HuH-7 (cell line): ENCODE measurements around the gene KRT82.
A peak's percentile ranks its signal among the peaks of the same experiment; 100 is the strongest.
"Not testable (repeated sequence)": the region's sequence is repeated elsewhere in the genome, so short reads cannot be mapped to it uniquely, and the experiment has no call there.

Experiments
- DNase-seq: peaks from one replicate; pipeline ENCODE4 v3.0.0; 2011; ENCODE audit warnings: low spot score

The KRT82 gene

DNA sequence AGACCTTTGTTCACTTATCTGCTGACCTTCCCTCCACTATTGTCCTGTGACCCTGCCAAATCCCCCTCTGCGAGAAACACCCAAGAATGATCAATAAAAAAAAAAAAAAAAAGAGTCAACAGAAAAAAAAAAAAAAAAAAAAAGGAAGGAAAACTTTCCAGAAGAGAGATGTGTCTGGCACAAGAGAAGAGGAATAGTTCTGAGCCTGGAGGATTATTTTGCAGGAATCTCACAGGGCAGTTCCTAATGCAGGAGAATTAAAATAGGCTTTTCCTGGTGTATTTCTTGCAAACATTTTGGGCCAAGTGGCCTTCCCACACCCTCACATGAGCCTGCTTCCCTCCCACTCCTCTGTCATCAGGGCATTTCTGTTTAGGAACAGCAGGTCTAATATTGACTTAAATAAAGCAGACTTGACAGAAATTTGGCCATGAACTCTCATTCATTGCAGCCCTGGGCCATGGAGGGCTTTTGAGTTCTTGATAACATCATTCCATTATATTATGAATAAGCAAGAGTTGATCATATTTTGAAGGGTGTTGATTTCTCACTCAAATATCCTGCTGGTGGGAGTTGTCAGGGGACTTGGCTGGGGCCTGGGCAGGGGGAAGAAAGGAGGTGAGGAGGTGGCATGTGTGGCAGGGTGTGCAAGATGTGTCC is 4.6 kb upstream of the KRT82 start:
- DNase-seq, result not testable (repeated sequence)

DNA sequence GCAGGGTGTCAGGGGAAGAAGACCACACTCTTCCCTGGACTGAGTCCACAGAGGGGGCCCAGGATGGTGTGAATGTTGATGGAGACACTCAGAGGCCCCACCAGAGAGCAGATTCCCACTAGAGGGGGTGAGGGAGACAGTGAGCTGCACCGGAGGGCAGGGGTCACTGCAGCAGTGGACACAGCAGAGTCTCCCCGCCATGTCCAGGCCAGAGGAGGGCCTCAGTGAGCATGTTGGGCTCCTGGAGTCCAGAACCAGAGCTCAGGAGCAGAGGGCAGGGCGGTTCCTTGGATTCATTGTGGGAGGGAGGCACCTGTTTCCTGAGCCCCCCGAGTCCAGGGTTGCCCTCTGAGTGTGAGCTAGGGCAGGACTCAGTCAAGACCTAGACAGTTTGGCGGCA is 1.8 kb upstream of the KRT82 start:
- DNase-seq, result no peak

DNA sequence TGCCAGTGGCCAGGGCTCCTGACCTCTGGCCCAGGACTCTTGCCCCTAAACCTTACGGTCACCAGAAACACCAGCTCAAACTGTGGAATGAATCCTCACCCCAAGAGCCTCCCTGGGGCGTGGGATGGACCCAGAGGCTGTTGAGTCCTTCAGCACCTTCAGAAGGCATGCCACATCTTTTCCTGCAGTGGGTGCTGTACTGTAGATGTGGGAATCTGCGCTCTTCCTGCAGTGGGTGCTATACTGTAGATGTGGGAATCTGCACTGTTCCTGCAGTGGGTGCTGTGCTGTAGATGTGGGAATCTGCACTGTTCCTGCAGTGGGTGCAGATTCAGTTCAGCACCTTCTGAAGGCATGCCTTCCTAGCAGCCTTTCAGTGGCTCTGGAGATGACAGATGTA is 1.2 kb downstream of the KRT82 start:
- DNase-seq, result no peak

DNA sequence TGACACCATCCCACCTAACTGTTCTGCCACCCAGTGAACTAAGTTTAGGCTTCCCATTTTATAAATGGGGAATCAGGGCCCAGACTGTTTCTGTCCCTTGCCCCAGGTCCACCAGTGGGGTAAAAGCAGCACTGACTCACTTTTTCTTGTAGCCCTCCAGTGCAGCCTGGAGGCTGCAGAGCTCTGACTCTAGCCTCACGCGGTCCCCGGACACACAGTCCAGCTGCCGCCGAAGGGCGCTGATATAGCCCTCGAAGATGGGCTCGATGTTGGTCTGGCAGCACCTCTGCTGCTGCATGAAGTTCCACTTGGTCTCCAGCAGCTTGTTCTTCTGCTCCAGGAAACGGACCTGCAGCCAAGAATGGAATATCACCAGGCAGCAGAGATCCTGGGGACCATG is 2.6 kb downstream of the KRT82 start:
- no peak for DNase-seq

DNA sequence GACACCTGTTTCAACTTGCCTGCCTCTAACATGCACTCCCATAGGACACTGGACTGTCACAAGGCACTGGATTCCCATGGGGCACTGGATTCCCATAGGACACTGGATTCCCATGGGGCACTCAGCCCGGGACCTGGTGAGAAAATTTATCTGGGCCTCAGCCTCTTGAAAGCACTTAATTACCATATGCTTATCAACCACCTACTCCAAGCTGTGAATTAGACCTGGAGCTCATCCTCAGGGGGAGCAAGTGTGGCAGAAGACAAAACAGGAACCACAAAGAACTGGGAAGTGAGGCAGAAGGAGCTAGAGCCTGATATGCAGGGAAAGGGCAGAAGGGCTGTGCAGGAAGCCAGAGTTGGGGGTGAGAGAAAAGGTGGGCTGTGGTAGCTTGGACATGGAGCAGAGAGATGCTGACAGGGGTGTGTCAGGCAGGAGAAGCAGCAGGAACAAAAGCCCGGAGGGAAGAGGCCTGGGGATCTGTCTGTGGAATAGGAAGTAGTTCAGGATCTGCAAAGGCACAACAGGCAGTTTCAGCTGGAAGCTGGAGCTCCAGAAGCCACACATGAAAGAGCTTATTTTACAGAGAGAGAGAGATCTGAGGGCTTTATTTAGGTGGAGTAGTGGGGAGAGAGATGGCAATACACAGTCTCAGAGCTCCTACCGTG is 3.1 kb downstream of the KRT82 start:
- DNase-seq, result no peak

DNA sequence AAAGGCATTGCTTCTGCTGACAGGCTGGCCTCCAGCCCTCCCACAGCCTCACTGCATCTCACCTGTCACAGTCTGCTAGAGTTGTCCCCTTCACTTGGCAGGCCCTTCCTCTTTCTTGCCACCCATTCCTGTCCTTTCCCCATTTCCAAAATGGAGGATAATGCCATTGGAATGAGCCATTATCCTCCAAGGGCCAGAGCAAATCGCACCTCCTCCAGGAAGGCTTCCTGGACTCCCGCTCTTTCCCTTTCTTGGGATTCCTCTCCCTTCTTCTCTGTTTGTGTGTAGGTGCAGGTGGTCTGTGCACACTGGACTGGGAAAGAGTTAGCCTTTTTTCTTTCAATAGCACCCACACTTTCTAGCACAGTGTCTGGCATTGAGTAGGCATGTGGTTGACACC is 3.8 kb downstream of the KRT82 start:
- DNase-seq, result no peak

DNA sequence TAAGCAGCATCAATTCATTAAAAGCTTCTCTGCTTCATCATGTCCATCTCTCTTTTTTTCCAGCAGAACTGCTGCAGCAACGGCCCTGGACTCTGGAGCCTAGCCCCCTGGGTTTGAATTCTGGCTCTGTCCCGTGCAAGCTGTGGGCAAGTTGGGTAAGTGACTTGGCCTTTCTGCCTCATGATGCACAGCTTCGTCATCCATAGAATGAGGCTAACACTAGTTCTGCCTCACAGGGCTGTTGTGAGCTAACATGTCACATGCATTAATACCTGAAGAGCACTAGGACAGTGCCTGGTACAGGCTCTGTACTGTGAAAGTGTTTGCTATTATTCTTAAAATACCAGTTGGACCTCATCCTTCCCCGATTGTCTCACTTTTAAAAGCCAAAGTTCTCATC is 4.2 kb downstream of the KRT82 start:
- DNase-seq, result no peak

DNA sequence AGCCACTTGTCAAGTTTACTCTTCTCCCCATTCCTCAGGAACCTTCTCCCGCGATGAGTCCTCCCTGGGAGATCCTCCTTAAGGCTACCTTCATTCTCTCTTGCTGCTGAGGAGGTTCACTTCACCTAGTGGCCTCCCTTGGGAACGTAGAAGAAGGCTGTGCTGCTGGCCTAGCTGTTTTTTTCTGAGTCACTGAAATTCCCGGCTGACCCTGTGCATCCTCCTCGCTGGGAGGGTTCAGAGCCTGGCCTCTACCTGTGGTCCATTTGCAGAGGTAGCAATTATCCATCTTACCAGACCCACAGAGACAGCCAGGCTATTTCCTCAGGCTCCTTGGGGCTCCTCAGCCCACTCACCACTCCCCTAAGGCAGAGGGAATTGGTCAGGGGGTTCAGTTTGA is 4.6 kb downstream of the KRT82 start:
- no peak for DNase-seq

DNA sequence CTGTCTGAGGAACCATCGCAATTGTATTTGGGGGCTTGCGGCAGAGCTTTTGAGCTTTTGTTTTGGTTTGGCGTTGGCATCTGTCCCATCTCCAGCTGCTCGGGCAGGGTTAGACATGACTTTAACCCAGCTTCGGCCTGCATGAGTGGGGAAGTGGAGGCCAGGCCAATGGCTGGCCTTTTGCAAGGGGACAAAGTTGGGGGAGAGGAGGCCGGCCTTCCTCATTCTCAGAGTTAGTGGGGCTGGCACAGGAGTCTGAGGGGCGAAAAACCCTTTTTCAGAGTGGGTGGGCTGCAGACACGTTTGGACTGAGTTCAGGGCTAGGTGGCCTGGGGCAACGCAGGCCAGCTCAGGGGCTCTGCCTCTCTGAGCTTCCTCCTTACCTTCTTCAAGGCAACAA is 5.2 kb downstream of the KRT82 start:
- DNase-seq, result no peak

DNA sequence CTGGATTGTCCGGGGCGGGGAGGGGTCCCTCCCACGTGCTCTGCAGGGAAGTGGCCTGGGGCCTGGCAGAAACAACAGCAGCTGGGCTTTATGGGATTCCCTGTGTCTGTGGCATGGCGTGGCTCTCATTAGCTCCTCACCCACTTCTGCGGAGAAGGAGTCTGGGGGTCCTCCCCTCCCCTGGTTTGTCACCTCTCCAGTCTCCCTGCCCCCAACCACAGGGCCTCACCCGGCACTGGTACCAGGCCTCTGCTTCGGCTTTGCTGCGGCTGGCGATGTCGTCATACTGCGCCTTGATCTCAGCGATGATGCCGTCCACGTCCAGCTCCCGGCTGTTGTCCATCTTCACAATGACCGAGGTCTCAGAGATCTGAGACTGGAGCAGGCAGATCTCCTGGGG is 6.4 kb downstream of the KRT82 start:
- DNase-seq, result no peak

DNA sequence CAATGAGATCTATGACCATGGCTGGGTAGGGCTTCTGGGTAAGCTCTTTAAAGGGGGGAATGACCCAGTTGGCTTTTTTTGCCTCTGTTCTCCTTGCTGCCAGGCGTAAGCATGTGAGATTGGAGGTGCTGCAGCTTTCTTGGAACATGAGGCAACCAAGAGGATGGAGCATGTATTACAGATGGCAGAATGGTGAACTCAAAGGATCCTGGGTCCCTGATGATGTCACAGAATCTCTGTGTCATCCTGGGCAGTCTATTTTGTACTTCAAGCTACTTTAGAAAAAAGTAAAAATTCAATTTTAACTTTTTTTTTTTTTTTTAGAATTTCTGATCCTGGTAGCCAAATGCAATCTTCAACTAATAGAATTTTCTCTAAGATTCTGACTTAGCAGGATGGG is 8.0 kb downstream of the KRT82 start:
- DNase-seq, result no peak

DNA sequence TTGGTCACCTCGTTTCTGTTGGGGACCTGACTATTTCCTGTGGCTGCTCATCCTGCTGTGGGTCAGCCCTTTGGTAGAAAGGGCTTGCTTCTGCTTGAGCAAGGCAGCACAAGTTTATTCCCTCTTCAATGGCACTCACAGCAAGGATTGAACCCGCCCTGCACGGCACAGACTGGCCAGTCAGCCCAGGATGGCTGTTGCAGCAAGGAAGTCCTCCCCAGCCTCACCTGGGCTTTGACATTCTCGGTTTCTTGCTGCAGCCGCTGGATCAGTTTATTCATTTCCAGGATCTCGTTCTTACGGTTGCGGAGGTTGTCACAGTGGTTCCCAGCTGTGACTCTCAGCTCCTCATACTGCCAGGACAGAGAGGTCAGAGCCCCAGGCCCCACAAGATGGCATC is 9.5 kb downstream of the KRT82 start:
- no peak for DNase-seq

DNA sequence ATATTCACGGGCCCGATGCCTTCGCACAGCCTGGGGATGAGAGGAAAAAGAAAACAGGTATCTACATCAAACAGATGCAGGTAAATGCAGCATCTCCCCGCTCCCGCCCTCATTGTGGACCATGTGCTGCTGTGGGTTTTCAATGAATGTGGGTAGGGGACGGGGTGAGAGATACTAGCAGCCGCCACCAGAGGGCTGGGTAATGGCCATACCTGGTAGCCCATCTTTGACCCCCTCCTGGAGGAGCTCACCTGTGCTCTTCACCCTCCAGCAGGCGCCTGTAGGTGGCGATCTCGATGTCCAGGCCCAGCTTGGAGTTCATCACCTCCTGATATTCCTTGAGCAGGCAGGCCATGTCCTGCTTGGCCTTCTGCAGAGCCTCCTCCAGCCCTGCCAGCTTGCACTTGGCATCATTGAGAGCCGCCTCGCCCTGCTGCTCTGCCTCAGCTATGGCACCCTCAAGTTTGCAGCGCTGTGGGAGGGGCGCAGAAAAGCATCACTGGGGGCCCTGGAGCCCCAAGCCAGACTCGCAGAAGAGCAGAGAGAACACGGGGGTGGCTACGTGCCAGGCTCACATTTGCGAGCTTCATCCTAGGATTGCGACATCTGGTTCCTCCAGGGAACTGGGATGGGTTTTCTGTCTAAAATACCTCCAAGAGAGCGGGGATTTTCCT is 10.2 kb downstream of the KRT82 start:
- DNase-seq, result peak; percentile 62

DNA sequence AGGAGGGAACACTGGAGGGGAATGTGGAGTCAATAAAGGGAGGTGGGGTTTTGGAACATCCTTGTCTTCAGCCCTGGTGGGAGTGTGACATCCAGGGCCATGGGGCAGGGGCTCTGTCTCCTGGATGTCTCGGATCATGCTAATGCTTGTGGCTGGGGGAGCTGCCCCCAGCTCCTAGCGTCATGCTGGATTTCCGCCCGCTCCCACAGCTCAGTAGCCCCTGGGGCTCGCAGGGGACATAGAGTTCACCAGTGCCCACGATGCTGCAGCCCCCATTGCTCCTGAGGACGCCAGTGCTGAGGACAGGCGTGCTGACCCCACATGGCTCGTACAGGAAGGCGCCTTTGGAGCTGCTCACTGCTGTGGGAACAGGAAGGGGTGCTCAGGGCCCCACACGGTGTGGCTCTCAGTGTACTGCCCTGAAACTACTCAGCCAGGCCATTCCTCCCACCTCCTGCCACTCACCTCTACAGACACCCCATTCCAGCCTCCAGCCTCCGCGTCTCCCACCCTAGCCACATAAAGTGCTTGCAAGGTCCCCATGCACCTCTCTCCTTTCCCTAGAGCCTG is 11.2 kb downstream of the KRT82 start:
- DNase-seq, result no peak

DNA sequence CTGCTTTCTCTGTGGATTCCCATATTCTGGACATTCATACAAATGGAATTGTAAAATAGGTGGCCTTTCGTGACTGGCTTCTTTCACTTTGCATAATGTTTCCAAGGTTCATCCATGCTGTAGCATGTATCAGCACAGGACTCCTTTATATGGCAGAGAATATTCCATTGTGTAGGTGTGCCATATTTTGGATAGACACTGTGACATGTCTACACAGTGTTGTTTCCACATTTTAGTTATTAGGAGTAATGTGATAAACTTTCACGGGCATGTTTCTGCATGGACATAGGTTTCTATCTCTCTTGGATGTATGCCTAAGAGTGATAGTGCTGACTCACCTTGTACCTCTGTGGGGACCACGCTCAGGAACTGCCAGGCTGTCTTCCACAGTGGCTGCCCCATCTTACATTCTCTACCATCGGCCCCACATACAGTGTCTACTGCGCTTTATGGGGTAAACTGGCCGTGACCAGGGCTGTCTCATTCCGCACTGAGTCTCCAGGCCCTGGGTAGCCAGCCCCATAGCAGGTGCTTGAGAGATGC is 13.6 kb downstream of the KRT82 start:
- no peak for DNase-seq

DNA sequence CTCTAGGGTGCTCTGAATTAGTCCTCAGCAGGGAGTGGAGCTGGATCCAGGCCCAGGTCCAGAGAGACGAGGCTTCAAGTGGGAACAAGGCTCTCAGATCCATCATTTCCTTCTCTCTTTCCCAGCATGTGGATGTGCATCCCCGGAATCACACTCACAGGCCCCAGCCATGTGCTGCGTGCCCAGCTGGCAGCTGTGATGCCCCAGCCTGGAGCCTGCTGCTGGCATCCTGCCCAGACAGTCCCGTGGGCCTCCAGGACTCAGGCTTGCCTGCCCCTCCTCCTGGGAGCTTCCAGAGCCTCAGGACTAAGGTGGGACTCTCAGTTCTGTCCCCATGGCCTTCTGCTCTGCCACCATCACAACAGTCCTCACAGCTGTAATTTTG is 14.5 kb downstream of the KRT82 start:
- DNase-seq, result no peak

DNA sequence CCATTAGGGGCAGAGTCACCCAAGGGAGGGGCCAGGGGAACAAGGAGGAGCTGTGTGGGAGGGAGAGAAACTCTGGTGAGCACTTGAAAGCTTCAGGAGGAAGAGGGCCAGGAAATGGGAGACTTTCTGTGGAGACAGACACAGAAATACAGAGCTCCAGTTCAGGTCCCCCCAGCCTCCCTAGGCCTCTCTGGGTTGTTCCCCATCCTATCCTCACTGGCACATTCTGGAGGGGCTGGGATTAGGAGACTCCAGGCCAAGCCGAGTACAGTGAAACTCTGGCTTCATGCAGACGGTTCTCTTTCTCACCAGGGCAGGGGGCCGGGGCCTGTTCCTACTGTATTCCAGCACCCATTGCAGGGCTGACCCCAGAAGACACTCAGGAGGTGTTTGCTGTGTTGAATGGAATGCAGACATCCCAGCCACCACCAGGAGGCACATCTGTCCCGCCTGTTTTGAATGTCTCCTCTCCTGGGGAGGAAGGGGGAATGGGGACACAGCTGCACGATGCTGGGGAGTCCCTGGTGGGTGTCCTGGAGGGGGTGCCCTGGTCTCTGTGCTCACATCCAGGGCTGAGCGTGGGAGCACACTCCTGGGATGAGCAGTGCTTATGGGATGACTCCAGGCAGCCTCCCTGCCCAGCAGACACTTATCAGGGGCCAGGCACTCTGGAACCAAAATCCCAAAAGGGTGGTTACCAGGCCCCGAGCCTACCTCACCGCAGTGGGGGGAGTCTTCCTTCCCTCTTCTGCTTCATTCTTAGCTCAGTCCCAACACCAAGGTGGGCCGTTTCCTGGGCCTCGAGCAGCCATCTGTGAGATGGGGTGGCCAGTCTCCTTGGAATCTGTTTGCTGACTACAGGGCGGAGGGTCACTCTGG is 15.2 kb downstream of the KRT82 start:
- DNase-seq, result peak; percentile 53

DNA sequence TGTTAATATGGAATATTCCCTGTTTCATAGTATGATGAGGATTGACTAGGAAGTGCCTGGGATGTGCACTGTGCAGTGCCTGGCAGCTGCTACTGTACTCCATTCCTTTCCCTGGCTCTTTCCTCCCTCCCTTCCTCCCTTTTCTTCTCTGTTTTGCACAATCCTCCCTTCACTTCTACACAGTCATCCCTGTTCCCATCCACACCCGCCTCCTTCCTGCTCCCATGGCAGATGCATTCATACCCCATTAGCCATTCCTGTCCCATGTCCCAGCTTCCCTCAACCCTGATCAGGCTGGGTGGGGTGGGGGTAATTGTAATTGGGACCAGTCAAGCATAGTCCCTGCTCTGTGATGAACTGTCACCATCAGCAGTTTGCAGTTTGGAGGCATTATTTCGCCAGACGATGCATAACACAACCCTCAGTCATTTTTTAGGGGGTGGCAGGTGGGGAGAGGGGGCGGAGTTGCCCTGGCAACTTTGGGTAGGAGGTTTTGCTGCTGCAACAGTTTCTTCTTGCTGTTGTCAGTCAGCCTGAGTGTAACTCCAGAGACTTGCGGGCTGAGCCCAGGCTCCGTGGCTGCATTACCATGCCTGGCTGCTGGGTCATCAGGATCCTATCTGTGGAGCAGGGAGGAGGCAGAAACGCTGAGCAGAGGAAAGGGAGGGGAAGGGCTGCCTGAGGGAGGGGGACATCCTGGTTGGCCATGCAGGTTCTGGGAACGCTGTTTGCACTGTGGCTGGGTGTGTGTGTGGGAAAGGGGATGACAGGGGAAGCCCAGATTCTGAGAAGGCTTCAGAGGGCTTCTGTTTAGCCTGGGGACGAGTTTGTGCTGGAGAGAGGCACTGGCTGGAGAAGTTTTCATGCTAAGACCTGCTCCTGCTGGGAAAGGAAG is 16.6 kb downstream of the KRT82 start:
- DNase-seq, result no peak

DNA sequence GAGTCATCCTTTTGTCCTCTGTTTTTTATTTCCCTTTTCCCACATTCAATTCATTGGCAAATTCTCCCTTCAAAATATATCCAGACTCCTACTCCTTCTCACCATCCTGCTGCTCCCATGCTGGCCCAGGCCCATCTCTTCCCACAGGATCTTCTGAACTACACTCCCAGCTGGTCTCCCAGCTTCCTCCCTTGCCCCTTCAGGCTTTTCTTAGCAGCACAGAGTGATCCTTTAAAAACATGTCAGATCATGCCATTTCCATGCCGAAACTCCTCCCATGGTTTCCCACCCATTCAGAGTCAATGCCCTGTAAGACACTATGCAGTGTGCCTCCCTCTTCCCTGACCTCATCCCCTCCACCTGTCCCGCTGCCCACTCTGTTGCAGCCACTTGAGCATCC is 18.3 kb downstream of the KRT82 start:
- no peak for DNase-seq

DNA sequence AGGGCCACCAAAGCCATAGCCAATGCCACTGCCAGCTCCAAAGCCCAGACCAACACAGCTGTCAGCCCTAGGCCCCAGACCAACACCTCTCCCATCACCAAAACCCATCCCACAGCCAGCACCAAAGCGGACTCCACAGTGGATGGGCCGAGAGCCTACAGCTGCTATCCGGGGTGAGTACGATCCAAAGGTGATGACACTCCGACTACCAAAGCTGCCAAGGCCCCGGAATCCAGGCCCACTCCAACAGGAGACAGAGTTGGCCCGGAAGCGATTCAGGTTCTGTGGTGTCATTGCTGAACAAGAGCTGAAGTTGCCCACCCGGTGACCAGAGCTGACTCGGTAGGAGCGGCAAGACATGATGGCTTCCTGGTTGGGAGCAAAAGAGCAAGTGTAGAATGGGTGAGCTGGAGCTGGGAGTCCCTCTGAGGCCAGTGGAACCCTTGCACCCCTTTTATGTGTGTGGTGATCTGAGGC is 20.9 kb downstream of the KRT82 start, which contains the start of gene KRT84:
TSS of gene KRT84 (minus strand) at position 427 of the 477 bp plus-strand sequence. CDS start at position 360, 67 bp downstream.
- DNase-seq, result no peak

DNA sequence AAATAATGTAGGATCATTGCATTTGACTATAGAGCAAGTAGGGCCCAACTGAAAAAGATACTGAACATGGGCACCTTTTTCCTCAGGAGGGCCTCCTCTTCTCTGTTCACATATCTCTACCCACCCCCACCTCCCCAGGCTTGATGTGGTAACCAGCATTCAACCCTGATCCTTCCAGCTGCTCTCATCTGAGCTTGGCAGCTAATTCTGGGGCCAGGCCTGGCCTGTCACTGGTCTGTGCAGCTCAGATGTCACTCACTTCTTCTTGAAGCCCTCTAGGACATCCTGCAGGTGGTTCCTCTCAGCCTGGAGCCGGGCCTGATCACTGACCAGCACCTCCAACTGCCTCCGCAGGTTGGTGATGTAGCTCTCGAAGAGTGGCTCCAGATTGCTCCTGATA is 22.8 kb downstream of the KRT82 start:
- no peak for DNase-seq
